Stimulated activated CD4-positive, alpha-beta T cell treated with anti-CD3 and anti-CD28 coated beads, Interleukin-15, amount 100 ng/mL, for 48 hours (primary cell): Measurements from ENCODE around the gene TMEM208.

Experiments
- DNase-seq, 2 donors: peaks; one replicate each; pipeline ENCODE4 v3.0.0-alpha.2; 2020; ENCODE audit warnings: low read depth in 2 of 2

The TMEM208 gene

DNA sequence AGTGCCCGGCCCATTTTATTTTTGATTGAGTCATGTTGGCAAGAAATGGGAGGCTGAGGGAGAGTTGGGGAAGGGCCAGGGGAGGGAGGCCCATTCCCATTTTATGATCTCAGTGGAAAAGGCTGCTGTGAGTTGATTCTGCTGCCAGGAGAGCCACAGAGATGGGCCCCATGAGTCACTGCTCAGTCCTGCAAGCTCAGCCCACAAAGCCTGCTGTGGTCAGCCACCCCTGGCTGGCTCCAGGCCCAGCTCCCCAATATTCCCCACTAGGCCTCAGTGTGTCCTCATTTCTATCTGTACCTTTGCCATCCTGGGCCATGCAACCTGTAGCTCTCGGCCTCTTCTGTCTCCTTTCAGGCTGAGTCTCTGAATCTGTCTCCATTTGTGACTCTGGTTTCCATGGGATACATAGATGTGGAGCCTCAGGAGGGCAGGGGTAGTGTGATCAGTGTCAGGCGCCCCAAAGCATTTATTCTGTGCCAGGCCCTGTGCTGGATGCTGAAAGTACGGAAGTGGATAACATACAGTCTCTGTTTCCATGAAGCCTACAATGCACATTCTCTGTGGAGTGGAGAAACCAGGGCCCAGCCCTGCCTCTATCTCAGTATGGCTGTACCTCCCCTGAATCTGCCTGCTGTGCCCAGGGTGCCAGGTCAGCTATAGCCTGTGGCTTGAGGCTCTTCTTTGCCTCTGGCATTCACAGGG is 50.5 kb downstream of the TMEM208 start:
- no peak for DNase-seq

GRCh38 chr16:67277999-67278772 is 51.3 kb downstream of the TMEM208 start:
- DNase-seq: no peak
